GM18505 (cell line): ENCODE results near the gene RNF6.

Source experiments
- ATAC-seq: cut with Tn5 transposase; IDR thresholded peaks from one replicate; pipeline ENCODE4 v1.9.1; 2021; ENCODE audit not compliant: unreplicated experiment
- POLR2A ChIP-seq: IDR thresholded peaks from 4 replicates; pipeline ENCODE4 v1.6.1; 2011; ENCODE audit warnings: borderline replicate concordance; ENCODE audit not compliant: insufficient read depth, insufficient read length; ENCODE audit errors: extremely low read depth

Gene RNF6

GRCh38 chr13:26246154-26246553 lies 24.0 kb upstream of the RNF6 start:
- no peak for TF ChIP-seq POLR2A
- no peak for ATAC-seq

- TF ChIP-seq POLR2A, result no peak
- ATAC-seq, result no peak
These were observed 14.2 kb upstream of the RNF6 start for GRCh38 chr13:26236296-26236695.

- ATAC-seq, result no peak
- TF ChIP-seq POLR2A, result no peak
These were observed 8.6 kb upstream of the RNF6 start for GRCh38 chr13:26230703-26231102.

- TF ChIP-seq POLR2A, result no peak
- ATAC-seq, result no peak
These were observed 7.0 kb upstream of the RNF6 start for GRCh38 chr13:26229080-26229615.

- no peak for TF ChIP-seq POLR2A
These were observed 6.0 kb upstream of the RNF6 start for GRCh38 chr13:26228096-26228495.

GRCh38 chr13:26227166-26227971 lies 5.3 kb upstream of the RNF6 start:
- ATAC-seq, result no peak
- TF ChIP-seq POLR2A, result no peak

More at GRCh38 chr13:26228096-26228495, 6.0 kb upstream of the RNF6 start:
- ATAC-seq, result no peak

- TF ChIP-seq POLR2A, result no peak
- no peak for ATAC-seq
These were observed 3.9 kb upstream of the RNF6 start for GRCh38 chr13:26225896-26226617.

- no peak for TF ChIP-seq POLR2A
- ATAC-seq, result no peak
These were observed 469 bp upstream of the RNF6 start for GRCh38 chr13:26222520-26223046.

- no peak for TF ChIP-seq POLR2A
- ATAC-seq, result peak; percentile 18
These were observed 754 bp downstream of the RNF6 start for GRCh38 chr13:26221399-26221720.

- no peak for TF ChIP-seq POLR2A
These were observed 1.5 kb downstream of the RNF6 start for GRCh38 chr13:26220575-26220974.

GRCh38 chr13:26219726-26220125 lies 2.4 kb downstream of the RNF6 start:
- ATAC-seq, result no peak
- no peak for TF ChIP-seq POLR2A

More at GRCh38 chr13:26220575-26220974, 1.5 kb downstream of the RNF6 start:
- no peak for ATAC-seq

GRCh38 chr13:26216042-26216441 lies 6.1 kb downstream of the RNF6 start:
- no peak for ATAC-seq
- TF ChIP-seq POLR2A, result no peak

- no peak for TF ChIP-seq POLR2A
- ATAC-seq, result no peak
These were observed 8.1 kb downstream of the RNF6 start for GRCh38 chr13:26213982-26214381.

- TF ChIP-seq POLR2A, result no peak
- no peak for ATAC-seq
These were observed 8.8 kb downstream of the RNF6 start for GRCh38 chr13:26213345-26213744.

- no peak for ATAC-seq
- TF ChIP-seq POLR2A, result no peak
These were observed 13.8 kb downstream of the RNF6 start for GRCh38 chr13:26208287-26208686.
